Measurements from ENCODE around the gene PXMP4. TPM values are rescaled to one million over a fixed set of nuclear protein-coding genes. Genes with fewer than 3 reads are reported as not detected.

The PXMP4 gene
- total RNA-seq, result 10 to 100 TPM; 14.5 to 18.6 (median 18.2) TPM
- long read RNA-seq, donor 1, full-length matches to known transcripts, result 13 of 18 reads
- long read RNA-seq, donor 1, partial matches to known transcripts, result 0 of 18 reads
- long read RNA-seq, donor 1, other reads (novel, unspliced or antisense), result 5 of 18 reads
- long read RNA-seq, donor 2, full-length matches to known transcripts, result 8 of 11 reads
- long read RNA-seq, donor 2, partial matches to known transcripts, result 0 of 11 reads
- long read RNA-seq, donor 2, other reads (novel, unspliced or antisense), result 3 of 11 reads

GRCh38 chr20:33719989-33720709 lies at the start of gene PXMP4:
Gene PXMP4 (minus strand): TSS chr20:33720310. CDS start chr20:33720207, 103 bp downstream.
- peak; percentile 89 to 95 (median 89) for DNase-seq
- H3K9me3 ChIP-seq, result no peaks in the 10 kb centered on the region
- ATAC-seq, result peak; percentile 99
- H3K4me3 ChIP-seq, result peak within 1 kb of the TSS; percentile 65
- intact Hi-C loops (cut with DNase I, micrococcal nuclease), result no loop called here
- TF ChIP-seq CTCF (IDR thresholded peaks at IDR 0.05), result peak; percentile 8
- peaks cover 16% of the 10 kb centered on the region for H3K4me1 ChIP-seq (ENCODE audit: low read depth)
- H3K36me3 ChIP-seq (ENCODE audit: low read depth), result no peaks in the 10 kb centered on the region

GRCh38 chr20:33769043-33769442 lies 48.9 kb upstream of the PXMP4 start:
- no peak for TF ChIP-seq CTCF (IDR thresholded peaks at IDR 0.05)
- DNase-seq (no peak), ATAC-seq (no peak)
- intact Hi-C loops (cut with DNase I, micrococcal nuclease), result no loop called here
- H3K9me3 ChIP-seq, result no peaks in the 10 kb centered on the region
- H3K4me1 ChIP-seq (ENCODE audit: low read depth), result no peaks in the 10 kb centered on the region
- H3K4me3 ChIP-seq, result no peak overlapping the region
- no peaks in the 10 kb centered on the region for H3K36me3 ChIP-seq (ENCODE audit: low read depth)

- H3K36me3 ChIP-seq (ENCODE audit: low read depth), result no peaks in the 10 kb centered on the region
- ATAC-seq, result no peak
- intact Hi-C loops (cut with DNase I, micrococcal nuclease), result no loop called here
Measured at GRCh38 chr20:33767777-33768138, 47.6 kb upstream of the PXMP4 start.

GRCh38 chr20:33766686-33767085 lies 46.6 kb upstream of the PXMP4 start:
- intact Hi-C loops (cut with DNase I, micrococcal nuclease), result no loop called here
- Histone ChIP-seq H3K4me1 (ENCODE audit: low read depth) (no peaks in the 10 kb centered on the region), H3K4me3 (no peak overlapping the region), H3K9me3 (no peaks in the 10 kb centered on the region), H3K36me3 (ENCODE audit: low read depth) (no peaks in the 10 kb centered on the region)
- no peak for DNase-seq
- TF ChIP-seq CTCF (IDR thresholded peaks at IDR 0.05), result no peak
- ATAC-seq, result no peak

More at GRCh38 chr20:33767777-33768138, 47.6 kb upstream of the PXMP4 start:
- TF ChIP-seq CTCF (IDR thresholded peaks at IDR 0.05), result no peak
- H3K4me1 ChIP-seq (ENCODE audit: low read depth), result no peaks in the 10 kb centered on the region
- H3K4me3 ChIP-seq, result no peak overlapping the region
- no peak for DNase-seq
- H3K9me3 ChIP-seq, result no peaks in the 10 kb centered on the region

- no peak for ATAC-seq
- intact Hi-C loops (cut with DNase I, micrococcal nuclease), result no loop called here
- H3K9me3 ChIP-seq, result no peaks in the 10 kb centered on the region
Measured at GRCh38 chr20:33765592-33765991, 45.5 kb upstream of the PXMP4 start.

More at GRCh38 chr20:33765592-33765991, 45.5 kb upstream of the PXMP4 start:
- no peaks in the 10 kb centered on the region for H3K4me1 ChIP-seq (ENCODE audit: low read depth)
- no peak for DNase-seq
- no peaks in the 10 kb centered on the region for H3K36me3 ChIP-seq (ENCODE audit: low read depth)
- no peak overlapping the region for H3K4me3 ChIP-seq
- TF ChIP-seq CTCF (IDR thresholded peaks at IDR 0.05), result no peak

Data from mucosa of descending colon (tissue), 3 donors.